IPS-18a (cell line): Measurements from ENCODE around the gene COPA.

Experiments
- H3K27ac ChIP-seq: one replicate; pipeline ENCODE4 v1.5.1; 2013; ENCODE audit warnings: low read length
- H3K27me3 ChIP-seq: one replicate; pipeline ENCODE4 v1.6.1; 2013; ENCODE audit warnings: mild to moderate bottlenecking, low read length; ENCODE audit not compliant: control insufficient read depth, insufficient read depth
- H3K36me3 ChIP-seq: one replicate; pipeline ENCODE4 v1.6.1; 2013; ENCODE audit warnings: low read depth, low read length; ENCODE audit not compliant: control insufficient read depth
- H3K4me1 ChIP-seq: one replicate; pipeline ENCODE4 v1.6.1; 2013; ENCODE audit warnings: low read depth, low read length; ENCODE audit not compliant: control insufficient read depth
- H3K4me3 ChIP-seq: one replicate; pipeline ENCODE4 v1.5.1; 2013; ENCODE audit warnings: low read length
- H3K9ac ChIP-seq: one replicate; pipeline ENCODE4 v1.6.1; 2013; ENCODE audit warnings: mild to moderate bottlenecking, low read length, moderate library complexity
- H3K9me3 ChIP-seq: one replicate; pipeline ENCODE4 v1.6.1; 2013; ENCODE audit warnings: low read depth, low read length; ENCODE audit not compliant: control insufficient read depth

The COPA gene

DNA sequence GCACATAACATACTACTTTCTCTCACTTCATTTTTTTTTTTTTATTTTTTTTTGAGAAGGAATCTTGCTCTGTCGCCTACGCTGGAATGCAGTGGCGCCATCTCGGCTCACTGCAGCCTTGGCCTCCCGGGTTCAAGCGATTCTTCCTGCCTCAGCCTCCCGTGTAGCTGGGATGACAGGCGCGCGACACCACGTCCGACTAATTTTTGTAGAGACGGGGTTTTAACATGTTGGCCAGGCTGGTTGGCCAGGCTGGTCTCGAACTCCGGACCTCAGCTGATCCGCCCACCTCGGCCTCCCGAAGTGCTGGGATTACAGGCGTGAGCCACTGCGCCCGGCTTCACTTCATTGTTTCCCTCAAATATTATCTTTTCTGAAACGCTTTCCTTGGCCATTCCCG, 57.5 kb downstream of the COPA start:
- H3K27ac ChIP-seq, result peak overlapping the region; percentile 67
- H3K9me3 ChIP-seq, result no peaks in the 10 kb centered on the region
- peak overlapping the region; percentile 92 for H3K9ac ChIP-seq
- H3K27me3 ChIP-seq, result no peaks in the 10 kb centered on the region
- H3K4me1 ChIP-seq, result peaks cover 5% of the 10 kb centered on the region
- peak overlapping the region; percentile 84 for H3K4me3 ChIP-seq
- H3K36me3 ChIP-seq, result peaks cover 39% of the 10 kb centered on the region

DNA sequence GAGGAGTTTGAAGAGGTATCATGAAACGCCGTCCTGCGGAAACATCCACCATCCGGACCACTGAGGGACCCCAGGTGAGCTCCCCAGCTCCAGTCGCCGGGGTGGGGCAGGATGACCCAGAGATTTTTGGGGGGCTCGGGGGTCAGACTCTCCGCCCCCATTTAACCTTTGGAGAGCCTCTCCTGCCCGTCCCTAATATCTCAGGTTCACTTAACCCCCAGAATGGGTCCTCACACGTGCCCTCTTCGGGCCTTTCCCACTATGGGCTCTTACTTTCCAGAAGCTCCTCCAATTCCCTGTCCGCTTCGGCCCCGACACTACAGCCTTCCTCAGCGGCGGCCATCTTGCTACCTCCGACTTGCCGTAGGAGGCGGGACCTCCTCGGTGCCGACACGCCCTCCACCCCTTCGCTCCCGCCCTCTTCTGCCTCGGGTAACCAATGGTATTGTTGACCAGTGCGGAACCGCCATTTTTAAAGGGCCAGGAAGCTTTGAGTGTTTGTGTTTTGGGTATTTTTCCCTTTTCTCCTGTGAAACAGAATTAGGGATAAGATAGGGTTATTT, 58.2 kb downstream of the COPA start, which contains the start of gene PEX19:
Gene PEX19 (minus strand): TSS at position 352 of the 563 bp plus-strand sequence. CDS start 9 bp downstream, at position 343.
- Histone ChIP-seq H3K36me3 (peaks cover 39% of the 10 kb centered on the region), H3K27me3 (no peaks in the 10 kb centered on the region), H3K9me3 (no peaks in the 10 kb centered on the region), H3K4me1 (peaks cover 5% of the 10 kb centered on the region), H3K9ac (peak within 1 kb of the TSS; percentile 92), H3K4me3 (peak within 1 kb of the TSS; percentile 84), H3K27ac (peak within 1 kb of the TSS; percentile 67)

DNA sequence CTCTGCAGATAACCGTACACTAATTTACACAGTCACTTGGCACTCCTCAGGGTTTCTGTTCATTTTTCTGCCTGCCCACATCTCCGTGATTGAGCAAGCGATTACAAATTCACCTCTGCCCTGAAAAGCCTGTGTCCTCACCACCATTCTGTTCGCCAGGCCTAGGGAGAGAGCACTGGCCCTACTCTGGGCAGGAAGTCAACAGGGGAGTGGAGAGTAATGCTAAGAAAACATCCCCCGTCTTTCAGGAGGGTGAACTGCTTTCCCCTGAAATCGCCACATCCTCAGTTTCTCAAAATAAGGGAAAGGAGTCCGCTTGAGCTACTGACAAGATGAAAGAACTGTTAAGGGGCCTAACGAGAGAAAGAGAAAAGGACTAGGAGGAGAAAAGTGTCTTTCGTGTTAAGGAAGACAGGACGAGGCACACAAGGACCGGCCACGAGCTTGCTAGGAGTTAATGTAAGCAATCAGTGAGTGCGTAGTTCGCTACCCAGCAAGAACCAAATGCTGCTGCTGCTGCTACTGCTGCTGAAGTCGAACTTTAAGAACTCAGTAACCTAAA, 58.7 kb downstream of the COPA start:
- Histone ChIP-seq H3K9me3 (no peaks in the 10 kb centered on the region), H3K36me3 (peaks cover 39% of the 10 kb centered on the region), H3K9ac (peak overlapping the region; percentile 92), H3K4me1 (peaks cover 5% of the 10 kb centered on the region), H3K27ac (peak overlapping the region; percentile 51), H3K27me3 (no peaks in the 10 kb centered on the region), H3K4me3 (peak overlapping the region; percentile 84)

DNA sequence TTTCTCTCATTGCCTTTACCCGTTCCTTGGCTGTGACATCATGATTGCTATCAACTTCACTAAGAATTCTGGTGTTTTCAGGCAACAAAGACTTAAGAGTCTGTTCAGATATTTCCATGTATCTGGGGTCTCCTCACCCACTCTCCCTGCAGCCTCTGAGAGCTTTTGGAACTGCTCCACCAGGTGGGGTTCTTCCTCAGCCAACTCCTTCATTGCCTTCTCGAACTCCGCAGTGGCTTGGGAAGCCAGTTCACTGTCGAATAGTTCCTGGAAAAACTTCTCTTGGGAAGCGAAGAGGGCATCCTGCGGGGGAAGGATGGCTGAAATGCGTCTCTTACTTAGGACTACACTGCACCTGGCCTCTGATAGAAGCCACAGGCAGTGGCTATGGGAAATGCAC, 60.2 kb downstream of the COPA start:
- H3K27ac ChIP-seq, result no peak overlapping the region
- H3K36me3 ChIP-seq, result peaks cover 49% of the 10 kb centered on the region
- H3K9me3 ChIP-seq, result no peaks in the 10 kb centered on the region
- H3K9ac ChIP-seq, result no peak overlapping the region
- peaks cover 5% of the 10 kb centered on the region for H3K4me1 ChIP-seq
- H3K27me3 ChIP-seq, result no peaks in the 10 kb centered on the region
- no peak overlapping the region for H3K4me3 ChIP-seq

DNA sequence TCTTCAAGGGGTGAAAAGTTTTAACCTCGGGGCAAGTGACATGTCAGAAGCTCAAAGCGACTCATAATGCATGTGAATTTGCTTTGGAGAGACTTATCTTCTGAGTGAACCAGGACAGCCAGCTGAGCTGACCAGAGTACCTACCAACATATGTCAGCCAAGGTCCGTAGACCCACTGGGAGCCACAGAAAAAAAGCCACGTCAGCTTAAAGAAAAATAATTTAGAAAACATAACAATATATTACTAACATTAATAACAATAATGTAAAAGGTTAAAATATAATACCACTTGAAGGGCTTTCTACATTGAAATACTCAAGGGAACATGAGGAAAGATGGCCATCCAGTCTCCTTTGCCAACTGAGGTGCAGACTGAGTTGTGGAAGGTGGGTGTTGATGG, 65.1 kb downstream of the COPA start:
- Histone ChIP-seq H3K4me1 (no peaks in the 10 kb centered on the region), H3K9ac (no peak overlapping the region), H3K9me3 (no peaks in the 10 kb centered on the region), H3K4me3 (no peak overlapping the region), H3K36me3 (peaks cover 55% of the 10 kb centered on the region), H3K27ac (no peak overlapping the region), H3K27me3 (no peaks in the 10 kb centered on the region)

DNA sequence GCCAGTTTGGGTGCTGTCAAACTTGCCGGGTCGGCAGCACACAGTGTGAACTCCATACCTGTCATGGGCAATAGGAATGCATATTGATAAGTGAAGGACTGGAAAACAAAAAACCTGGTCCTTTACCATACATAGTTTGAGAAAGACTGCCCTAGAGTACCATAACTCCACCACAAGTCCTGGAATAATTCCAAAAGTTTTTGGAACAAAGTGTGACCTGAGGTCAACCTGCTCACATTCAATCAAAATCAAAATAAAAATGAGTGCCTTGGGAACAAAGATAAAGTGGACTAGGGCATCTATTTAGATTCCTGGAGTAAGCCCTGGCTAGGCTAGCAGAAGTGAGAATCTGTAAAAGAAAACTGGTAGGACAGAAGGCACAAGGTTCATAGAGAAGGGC, 65.7 kb downstream of the COPA start:
- H3K36me3 ChIP-seq, result peaks cover 50% of the 10 kb centered on the region
- H3K4me3 ChIP-seq, result no peak overlapping the region
- H3K27me3 ChIP-seq, result no peaks in the 10 kb centered on the region
- H3K4me1 ChIP-seq, result no peaks in the 10 kb centered on the region
- H3K9me3 ChIP-seq, result no peaks in the 10 kb centered on the region
- H3K27ac ChIP-seq, result no peak overlapping the region
- H3K9ac ChIP-seq, result no peak overlapping the region

DNA sequence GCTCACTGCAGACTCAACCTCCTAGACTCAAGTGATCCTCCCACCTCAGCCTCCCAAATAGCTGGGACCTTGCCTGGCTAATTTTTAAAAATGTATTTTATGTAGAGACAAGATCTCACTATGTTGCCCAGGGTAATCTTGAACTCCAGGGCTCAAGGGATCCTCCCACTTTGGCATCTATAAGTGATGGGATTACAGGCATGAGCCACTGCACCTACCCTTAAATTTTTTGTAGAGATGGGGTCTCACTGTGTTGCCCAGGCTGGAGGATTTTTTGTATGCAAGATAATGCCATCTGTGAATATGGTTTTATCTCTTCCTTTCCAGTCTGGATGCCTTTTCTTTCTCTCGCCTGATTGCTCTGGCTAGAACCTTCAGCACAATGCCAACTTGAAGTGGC, 72.0 kb downstream of the COPA start:
- no peak overlapping the region for H3K9ac ChIP-seq
- H3K36me3 ChIP-seq, result no peaks in the 10 kb centered on the region
- no peak overlapping the region for H3K27ac ChIP-seq
- no peak overlapping the region for H3K4me3 ChIP-seq
- H3K4me1 ChIP-seq, result no peaks in the 10 kb centered on the region
- no peaks in the 10 kb centered on the region for H3K27me3 ChIP-seq
- H3K9me3 ChIP-seq, result no peaks in the 10 kb centered on the region

DNA sequence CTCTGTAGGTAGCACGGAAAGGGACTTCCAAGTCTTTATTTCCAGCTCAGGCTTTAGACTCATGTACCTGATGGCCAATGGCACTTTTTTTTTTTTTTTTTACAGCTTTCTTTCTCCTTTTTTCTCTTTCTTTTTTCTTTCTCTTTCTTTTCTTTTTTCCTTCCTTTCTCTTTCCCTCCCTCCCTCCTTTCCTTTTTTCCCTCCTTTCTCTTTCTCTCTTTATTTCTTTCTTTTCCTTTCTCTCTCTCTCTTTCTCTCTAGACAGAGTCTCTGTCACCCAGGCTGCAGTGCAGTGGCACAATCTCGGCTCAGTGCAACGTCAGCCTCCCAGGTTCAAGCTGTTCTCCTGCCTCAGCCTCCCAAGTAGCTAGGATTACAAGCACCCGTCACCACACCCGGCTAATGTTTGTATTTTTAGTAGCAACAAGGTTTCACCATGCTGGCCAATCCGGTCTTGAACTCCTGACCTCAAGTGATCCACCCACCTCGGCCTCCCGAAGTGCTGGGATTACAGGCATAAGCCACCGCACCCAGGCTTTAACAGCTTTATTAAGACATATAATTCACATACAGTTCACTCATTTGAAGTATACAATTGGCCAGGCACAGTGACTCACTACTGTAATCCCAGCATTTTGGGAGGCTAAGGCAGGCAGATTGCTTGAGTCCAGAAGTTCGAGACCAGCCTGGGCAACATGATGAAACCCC, 75.6 kb downstream of the COPA start:
- Histone ChIP-seq H3K36me3 (no peaks in the 10 kb centered on the region), H3K4me1 (no peaks in the 10 kb centered on the region), H3K27me3 (no peaks in the 10 kb centered on the region), H3K4me3 (no peak overlapping the region), H3K9me3 (no peaks in the 10 kb centered on the region), H3K27ac (no peak overlapping the region), H3K9ac (no peak overlapping the region)

DNA sequence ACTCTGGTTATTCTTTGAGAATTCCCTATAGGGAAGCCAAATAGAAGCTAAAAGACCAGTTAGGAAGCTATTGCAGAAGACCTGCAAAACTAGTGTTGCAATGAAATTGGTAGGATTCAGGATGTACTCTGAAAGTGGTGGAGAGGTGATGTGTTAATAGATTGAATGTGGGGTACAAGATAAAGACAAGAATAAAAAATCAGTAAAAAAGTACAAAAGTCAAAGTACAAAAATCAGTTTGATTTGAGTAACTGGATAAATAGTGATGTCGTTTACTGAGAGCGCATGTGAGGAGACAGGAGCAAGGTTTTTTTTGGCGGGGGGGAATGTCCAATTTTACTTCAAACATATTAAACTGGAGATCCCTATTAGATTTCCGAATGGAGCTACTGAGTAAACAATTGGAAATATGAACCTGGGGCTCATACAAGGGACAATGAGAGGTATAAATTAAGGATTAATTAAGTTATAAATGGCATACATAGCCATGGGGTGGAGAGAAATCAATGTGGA, 78.2 kb downstream of the COPA start:
- Histone ChIP-seq H3K27ac (no peak overlapping the region), H3K27me3 (no peaks in the 10 kb centered on the region), H3K9ac (no peak overlapping the region), H3K9me3 (no peaks in the 10 kb centered on the region), H3K36me3 (peaks cover 3% of the 10 kb centered on the region), H3K4me3 (no peak overlapping the region), H3K4me1 (peaks cover 14% of the 10 kb centered on the region)

DNA sequence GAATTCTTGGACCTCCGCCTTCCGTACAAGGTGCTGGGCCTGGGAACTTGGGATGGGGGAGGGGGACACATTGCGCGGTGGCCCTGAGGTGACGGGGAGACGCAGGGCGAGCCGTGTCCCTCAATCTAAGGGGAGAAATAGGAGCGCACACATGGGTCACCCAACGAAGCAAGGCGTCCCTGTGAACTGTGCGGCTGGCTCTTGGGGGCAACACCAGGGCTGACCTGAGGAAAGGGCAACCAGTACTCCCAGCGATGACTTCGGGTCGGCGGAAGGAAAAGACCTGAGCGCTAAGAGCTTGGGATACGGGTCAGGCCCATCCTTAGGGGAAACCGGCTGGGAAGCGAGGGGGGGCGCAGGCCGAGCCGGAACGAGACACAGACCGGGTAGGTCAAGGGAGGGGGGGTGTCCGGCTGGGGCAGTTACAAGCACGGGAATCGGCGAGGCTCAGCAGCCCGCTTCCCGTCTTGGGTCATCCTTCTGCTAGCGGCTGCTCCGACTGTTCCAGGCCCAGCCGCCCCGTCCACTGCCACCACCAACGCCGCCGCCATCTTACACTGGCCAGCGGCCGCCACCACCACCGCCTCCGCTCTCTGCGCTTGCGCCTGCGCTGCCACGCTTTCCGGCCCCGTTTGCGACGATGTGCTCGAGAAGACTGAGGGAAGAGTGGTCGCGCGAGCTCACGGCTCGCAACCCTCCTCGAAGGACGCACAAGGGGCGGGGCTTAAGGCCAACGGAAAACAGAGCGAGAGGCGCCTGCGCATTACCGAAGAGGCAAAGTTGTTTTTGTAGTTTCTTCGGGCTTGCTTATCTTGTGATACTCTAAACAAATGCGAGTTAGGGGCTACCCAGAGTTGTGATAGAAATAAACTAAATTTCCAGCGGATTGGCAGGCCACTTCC, 80.9 kb downstream of the COPA start, which contains the start of gene DCAF8:
Gene DCAF8 (minus strand): TSS at position 657 of the 902 bp plus-strand sequence. CDS start 18,541 bp downstream, outside the sequence.
- no peaks in the 10 kb centered on the region for H3K27me3 ChIP-seq
- peak within 1 kb of the TSS; percentile 98 for H3K9ac ChIP-seq
- H3K9me3 ChIP-seq, result no peaks in the 10 kb centered on the region
- peaks cover 22% of the 10 kb centered on the region for H3K4me1 ChIP-seq
- H3K4me3 ChIP-seq, result peak within 1 kb of the TSS; percentile 99
- H3K27ac ChIP-seq, result peak within 1 kb of the TSS; percentile 91
- H3K36me3 ChIP-seq, result peaks cover 7% of the 10 kb centered on the region

DNA sequence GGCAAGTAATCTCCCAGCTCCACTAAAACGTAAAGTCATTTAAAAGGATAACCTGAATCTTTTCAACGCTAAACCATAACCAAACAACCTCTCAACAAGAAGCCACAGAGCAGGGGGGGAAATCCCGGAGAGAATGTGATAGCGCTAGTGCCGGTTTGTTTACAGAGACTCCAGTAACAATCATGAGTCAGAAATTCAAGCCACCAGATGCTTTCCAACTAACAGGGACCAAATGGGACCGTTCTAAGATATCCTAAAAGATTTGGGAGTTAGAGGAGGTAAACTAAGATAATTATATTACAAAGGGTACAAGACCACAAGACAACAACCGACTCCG, 81.5 kb downstream of the COPA start:
- Histone ChIP-seq H3K4me1 (peaks cover 23% of the 10 kb centered on the region), H3K9ac (peak overlapping the region; percentile 98), H3K27me3 (no peaks in the 10 kb centered on the region), H3K27ac (peak overlapping the region; percentile 91), H3K4me3 (peak overlapping the region; percentile 99), H3K36me3 (peaks cover 7% of the 10 kb centered on the region), H3K9me3 (no peaks in the 10 kb centered on the region)
